ENCODE data around the gene TPD52L2. TPM values are rescaled to one million over a fixed set of nuclear protein-coding genes. Genes with fewer than 3 reads are reported as not detected.

Gene TPD52L2
- total RNA-seq, 1 donor from 2014 or later: 161 TPM

DNA sequence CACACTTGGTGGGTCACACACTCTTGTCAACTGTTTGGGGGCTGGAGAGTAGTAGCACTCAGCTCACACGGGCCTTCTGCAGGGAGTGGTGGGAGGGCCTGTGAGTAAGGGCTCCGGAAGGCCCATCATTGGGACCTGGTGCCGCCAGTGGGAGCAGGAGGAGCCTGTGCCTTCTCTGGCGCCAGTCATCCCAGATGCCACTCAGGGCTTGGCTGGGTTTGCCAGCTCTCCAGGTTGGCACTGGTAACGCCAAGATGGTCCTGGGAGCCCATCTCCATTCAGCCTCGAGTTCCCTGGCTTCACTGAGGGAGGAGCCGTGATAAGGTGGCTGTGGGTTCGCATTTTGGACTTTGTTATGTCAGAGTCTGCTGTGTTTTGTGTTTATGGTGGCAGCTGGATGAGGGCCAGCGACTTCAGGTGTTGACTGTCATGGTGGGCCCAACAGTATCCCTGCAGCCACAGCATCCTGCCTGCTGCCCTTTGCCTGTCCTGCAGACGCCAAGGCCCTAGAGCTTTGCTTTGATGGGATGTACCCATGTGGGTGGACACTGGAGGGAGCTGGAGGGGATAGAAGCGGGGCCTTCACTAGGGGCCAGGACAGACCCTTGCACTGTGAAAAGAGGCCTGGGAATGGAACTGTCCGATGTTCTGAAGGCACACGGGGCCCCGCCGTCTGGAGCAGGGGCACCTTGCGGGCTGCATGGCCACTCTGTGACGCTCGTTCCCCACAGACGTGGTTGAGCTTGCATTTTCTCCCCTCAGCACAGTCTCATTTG, 16.6 kb downstream of the TPD52L2 start:
- Histone ChIP-seq H3K27ac (no peak overlapping the region), H3K9me3 (no peaks in the 10 kb centered on the region), H3K36me3 (peaks cover 51 to 78% of the 10 kb centered on the region in 2 donors), H3K4me3 (no peak overlapping the region), H3K4me1 (no peaks in the 10 kb centered on the region), H3K27me3 (no peaks in the 10 kb centered on the region)
- intact Hi-C loops (cut with DNase I): no loop called here
- TF ChIP-seq, protein P1, sequence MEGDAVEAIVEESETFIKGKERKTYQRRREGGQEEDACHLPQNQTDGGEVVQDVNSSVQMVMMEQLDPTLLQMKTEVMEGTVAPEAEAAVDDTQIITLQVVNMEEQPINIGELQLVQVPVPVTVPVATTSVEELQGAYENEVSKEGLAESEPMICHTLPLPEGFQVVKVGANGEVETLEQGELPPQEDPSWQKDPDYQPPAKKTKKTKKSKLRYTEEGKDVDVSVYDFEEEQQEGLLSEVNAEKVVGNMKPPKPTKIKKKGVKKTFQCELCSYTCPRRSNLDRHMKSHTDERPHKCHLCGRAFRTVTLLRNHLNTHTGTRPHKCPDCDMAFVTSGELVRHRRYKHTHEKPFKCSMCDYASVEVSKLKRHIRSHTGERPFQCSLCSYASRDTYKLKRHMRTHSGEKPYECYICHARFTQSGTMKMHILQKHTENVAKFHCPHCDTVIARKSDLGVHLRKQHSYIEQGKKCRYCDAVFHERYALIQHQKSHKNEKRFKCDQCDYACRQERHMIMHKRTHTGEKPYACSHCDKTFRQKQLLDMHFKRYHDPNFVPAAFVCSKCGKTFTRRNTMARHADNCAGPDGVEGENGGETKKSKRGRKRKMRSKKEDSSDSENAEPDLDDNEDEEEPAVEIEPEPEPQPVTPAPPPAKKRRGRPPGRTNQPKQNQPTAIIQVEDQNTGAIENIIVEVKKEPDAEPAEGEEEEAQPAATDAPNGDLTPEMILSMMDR (IDR thresholded peaks at IDR 0.05): no peak
- DNase-seq (ENCODE audit: low spot score in 2 of 2): no peak

DNA sequence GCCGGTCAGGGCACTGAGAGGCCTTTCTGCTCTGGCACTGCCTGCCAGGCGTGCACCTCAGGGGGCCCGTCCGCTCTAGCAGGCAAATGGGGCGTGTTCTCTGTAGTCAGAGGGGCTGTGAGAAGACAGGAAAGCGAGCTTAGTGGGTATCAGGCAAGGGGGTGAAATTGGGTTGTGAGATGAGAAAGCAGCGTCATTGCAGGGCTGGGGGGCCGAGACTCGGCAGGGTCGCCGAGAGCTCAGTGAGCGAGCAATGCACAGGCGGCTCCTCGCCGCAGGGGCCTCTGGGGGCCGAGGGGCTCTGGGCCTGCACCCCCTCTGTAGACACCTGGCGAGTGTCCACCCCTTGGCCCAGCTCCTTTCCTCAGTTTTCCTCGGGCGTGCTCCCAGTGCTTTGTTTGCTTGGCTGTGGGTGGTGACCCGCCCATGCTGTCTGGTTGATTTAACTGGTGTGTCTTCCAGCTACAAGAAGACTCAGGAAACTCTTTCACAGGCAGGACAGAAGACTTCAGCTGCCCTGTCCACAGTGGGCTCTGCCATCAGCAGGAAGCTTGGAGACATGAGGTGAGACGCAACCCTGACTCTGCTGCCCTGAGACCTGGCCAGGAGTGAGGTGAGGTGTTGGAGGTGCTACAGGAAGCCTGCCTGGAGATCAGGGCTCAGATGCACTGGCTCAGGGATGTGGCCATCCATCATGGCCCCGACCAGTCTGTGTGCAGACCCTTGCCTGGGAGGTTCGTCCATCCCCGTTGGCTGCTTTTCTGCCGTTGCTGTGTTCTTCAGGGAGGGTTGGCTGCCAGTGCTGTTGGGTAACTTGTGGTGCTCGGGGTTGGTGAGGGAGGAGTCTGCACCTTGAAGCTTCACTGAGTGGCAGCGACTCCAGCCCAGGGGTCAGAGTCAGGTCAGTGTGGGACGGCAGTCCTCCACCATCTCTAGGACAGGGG, 17.5 kb downstream of the TPD52L2 start:
- H3K36me3 ChIP-seq: peaks cover 52 to 78% of the 10 kb centered on the region in 2 donors
- no peaks in the 10 kb centered on the region for H3K9me3 ChIP-seq
- intact Hi-C loops (cut with DNase I): no loop called here
- no peak overlapping the region for H3K27ac ChIP-seq
- no peak overlapping the region for H3K4me3 ChIP-seq
- TF ChIP-seq, protein P1 (IDR thresholded peaks at IDR 0.05): no peak
- H3K4me1 ChIP-seq: no peaks in the 10 kb centered on the region
- DNase-seq (ENCODE audit: low spot score in 2 of 2): no peak
- no peaks in the 10 kb centered on the region for H3K27me3 ChIP-seq

DNA sequence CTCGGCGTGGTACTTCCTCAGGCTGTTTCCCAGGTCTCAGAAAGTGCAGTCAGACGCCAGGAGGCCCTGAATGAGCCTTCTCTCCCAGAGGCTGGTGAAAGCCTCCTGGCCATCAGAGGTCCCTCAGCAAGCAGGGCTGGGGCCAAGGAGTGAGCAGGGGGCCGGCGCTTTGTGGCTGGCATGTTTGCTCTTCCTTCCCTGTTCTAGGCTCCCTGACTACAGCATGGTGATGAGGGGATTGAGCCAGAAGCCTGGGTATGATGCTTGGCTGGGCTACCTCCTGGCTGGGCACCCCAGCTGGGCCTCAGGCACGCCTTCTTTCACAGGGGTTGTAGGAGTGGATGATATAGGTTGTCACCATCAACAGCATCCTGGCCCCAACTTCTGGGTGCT, 18.1 kb downstream of the TPD52L2 start:
- no peak overlapping the region for H3K27ac ChIP-seq

DNA sequence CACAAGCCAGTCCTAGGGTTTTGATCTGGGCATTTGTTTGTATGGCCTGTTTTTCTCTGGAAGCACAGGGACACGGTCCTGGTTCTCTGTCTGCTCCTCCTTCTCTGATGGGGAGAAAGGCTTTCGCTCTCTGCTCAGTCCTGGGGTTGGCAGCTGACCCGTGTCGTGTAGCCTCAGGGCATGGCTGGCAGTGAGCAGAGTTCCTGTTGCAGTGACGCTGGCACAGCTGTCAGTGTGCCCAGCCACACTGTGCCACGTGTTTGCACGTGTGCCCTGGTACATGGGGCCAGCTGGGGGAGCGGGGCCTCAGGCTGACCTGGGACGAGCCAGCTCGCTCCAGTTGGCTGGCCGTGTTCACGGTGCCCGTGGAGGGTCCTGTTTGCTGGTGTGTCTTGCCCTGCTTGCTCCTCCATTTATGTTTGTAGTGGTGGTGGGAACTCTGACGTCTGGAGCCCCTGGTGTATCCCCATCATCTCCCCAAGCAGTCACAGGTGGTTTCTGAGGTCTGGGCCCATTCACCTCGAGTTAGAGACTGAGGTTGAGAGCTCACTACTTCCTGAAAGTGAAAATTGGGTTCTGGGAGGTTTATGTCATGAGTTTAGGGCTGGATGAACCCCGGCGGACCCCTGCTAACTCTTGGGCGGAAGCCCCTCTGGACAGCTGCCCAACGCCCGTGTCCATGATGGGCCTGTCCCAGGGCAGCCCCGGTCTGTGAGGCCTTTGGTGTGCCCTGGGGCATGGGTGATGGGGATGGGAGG, 19.6 kb downstream of the TPD52L2 start:
- peaks cover 51 to 81% of the 10 kb centered on the region in 2 donors for H3K36me3 ChIP-seq

More for the DNA sequence above, 18.1 kb downstream of the TPD52L2 start:
- H3K4me1 ChIP-seq: no peaks in the 10 kb centered on the region
- TF ChIP-seq, protein P1 (IDR thresholded peaks at IDR 0.05): no peak
- no peak for DNase-seq (ENCODE audit: low spot score in 2 of 2)
- intact Hi-C loops (cut with DNase I): no loop called here
- H3K9me3 ChIP-seq: no peaks in the 10 kb centered on the region
- no peak overlapping the region for H3K4me3 ChIP-seq
- peaks cover 52 to 78% of the 10 kb centered on the region in 2 donors for H3K36me3 ChIP-seq
- no peaks in the 10 kb centered on the region for H3K27me3 ChIP-seq

More for the DNA sequence above, 19.6 kb downstream of the TPD52L2 start:
- no peaks in the 10 kb centered on the region for H3K27me3 ChIP-seq
- TF ChIP-seq, protein P1 (IDR thresholded peaks at IDR 0.05): no peak
- DNase-seq (ENCODE audit: low spot score in 2 of 2): no peak
- no peak overlapping the region for H3K4me3 ChIP-seq
- no peaks in the 10 kb centered on the region for H3K4me1 ChIP-seq
- H3K27ac ChIP-seq: no peak overlapping the region
- intact Hi-C loops (cut with DNase I): no loop called here
- no peaks in the 10 kb centered on the region for H3K9me3 ChIP-seq
